Measurements from ENCODE around the gene WNT8A.

GRCh38 chr5:138138949-138139780 lies 55.3 kb downstream of the WNT8A start, which contains the start of gene NME5:
- TF ChIP-seq CTCF (IDR thresholded peaks at IDR 0.05; ENCODE audit: low read depth, low read length) (no peak), POLR2A (IDR thresholded peaks at IDR 0.05; ENCODE audit: extremely low read depth, insufficient read length) (no peak)
